CD4-positive, alpha-beta T cell (primary cell): Measurements from ENCODE around the gene ATP5MC3. TPM values are rescaled to one million over a fixed set of nuclear protein-coding genes. Genes with fewer than 3 reads are reported as not detected.

Experiments
- ATAC-seq: fragments of 200-7000 bp; cut with Tn5 transposase; one replicate; pipeline ENCODE4 v1.10.0; 2022; ENCODE audit warnings: mild to moderate bottlenecking; ENCODE audit not compliant: poor library complexity
- CTCF ChIA-PET: fragments of 350-600 bp; sonication (Branson Sonifier 250); formaldehyde crosslinking; loops from one replicate; lab custom pipeline; 2021; ENCODE audit warnings: antibody characterized with exemption, inconsistent platforms; lab: Charles Lee
- POLR2A ChIA-PET: fragments of 350-600 bp; sonication (Branson Sonifier 250); formaldehyde crosslinking; loops from one replicate; lab custom pipeline; 2021; ENCODE audit warnings: antibody characterized with exemption, inconsistent platforms; lab: Charles Lee
- DNase-seq, 14 experiments: peaks; one replicate each; pipeline ENCODE4 v3.0.0-alpha.2; 2013 to 2020; ENCODE audit warnings: mixed read lengths in 2 of 14
- H3K27ac ChIP-seq, 2 donors: one replicate each; pipeline versions ENCODE4 v1.5.1 to v1.7.0; 2013; ENCODE audit warnings: low read length in 2 of 2, low read depth in 1 of 2, mild to moderate bottlenecking in 1 of 2
- H3K27me3 ChIP-seq, 2 experiments: 1 replicate in 1 of 2; 2 replicates in 1 of 2; pipeline versions ENCODE4 v1.6.1 to v1.7.0; 2013; ENCODE audit warnings: low read length in 2 of 2, control low read depth in 1 of 2, mild to moderate bottlenecking in 1 of 2, moderate library complexity in 1 of 2; ENCODE audit not compliant: insufficient read depth in 2 of 2, control insufficient read depth in 1 of 2
- H3K36me3 ChIP-seq: one replicate; pipeline ENCODE4 v1.6.1; 2013; ENCODE audit warnings: low read length, control low read depth; ENCODE audit not compliant: insufficient read depth
- H3K4me1 ChIP-seq: one replicate; pipeline ENCODE4 v1.6.1; 2013; ENCODE audit warnings: low read length, control low read depth; ENCODE audit not compliant: insufficient read depth
- H3K4me3 ChIP-seq: one replicate; pipeline ENCODE4 v1.5.1; 2013; ENCODE audit warnings: mild to moderate bottlenecking, low read length, moderate library complexity
- H3K9me3 ChIP-seq, 2 experiments: 1 replicate in 1 of 2; 2 replicates in 1 of 2; pipeline versions ENCODE4 v1.6.1 to v1.7.0; 2013; ENCODE audit warnings: low read length in 2 of 2, mild to moderate bottlenecking in 2 of 2, control low read depth in 1 of 2, moderate library complexity in 1 of 2; ENCODE audit not compliant: control insufficient read depth in 1 of 2, insufficient read depth in 1 of 2
- H3K27ac Mint-ChIP-seq: one replicate; pipeline ENCODE4 v1.8.0; 2020; ENCODE audit warnings: mixed read lengths
- H3K27me3 Mint-ChIP-seq: one replicate; pipeline ENCODE4 v1.8.0; 2021; ENCODE audit warnings: mixed read lengths
- H3K36me3 Mint-ChIP-seq: one replicate; pipeline ENCODE4 v1.8.0; 2021; ENCODE audit warnings: low read depth, mixed read lengths
- H3K4me1 Mint-ChIP-seq: one replicate; pipeline ENCODE4 v1.8.0; 2021; ENCODE audit warnings: low read depth, mixed read lengths
- H3K4me3 Mint-ChIP-seq: one replicate; pipeline ENCODE4 v1.8.0; 2020; ENCODE audit warnings: mild to moderate bottlenecking, mixed read lengths
- H3K9me3 Mint-ChIP-seq: one replicate; pipeline ENCODE4 v1.8.0; 2020; ENCODE audit warnings: mixed read lengths
- intact Hi-C, 2 experiments: fragments of 100-400 bp; cut with DNase I in 1 of 2; cut with micrococcal nuclease in 1 of 2; formaldehyde crosslinking; loops; one replicate each; pipeline versions ENCODE4 v1.15.1 to v1.9.0; 2023 to 2025; cut with DNase I, micrococcal nuclease
- total RNA-seq, 174 experiments: library from RNA in 2 of 174; stranded (reverse) in 2 of 174; gene quantifications; one replicate each; pipeline ENCODE4 v1.2.3 and lab custom pipeline; 2021 to 2026
- TF ChIP-seq, protein P1 (sequence below): fragments of 200-600 bp; IDR thresholded peaks from one replicate; pipeline ENCODE4 v1.8.0; 2022; ENCODE audit warnings: antibody characterized with exemption, mild to moderate bottlenecking

Gene ATP5MC3
- total RNA-seq, 2 experiments from 2014 or later, result 79.5 to 81.6 TPM

- ChIA-PET POLR2A (interaction anchor here (0.6 to 5.9 kb wide), 3 partner anchors 9 to 122 kb away, joined by 4 to 54 read pairs (median 8); partner anchors contain the start of gene ATF2), CTCF (interaction anchor here (1.3 to 1.4 kb wide), 2 partner anchors 11 to 13 kb away, joined by 3 read pairs; no protein-coding TSS in a partner anchor)
- H3K4me3 Mint-ChIP-seq, result peak overlapping the region; percentile 96
- intact Hi-C loops, result loop anchor here (1.0 to 10.0 kb wide), 3 partner anchors 12 to 824 kb away; partner anchors contain the start of genes ATF2 (in 2 of the 2) and LNPK (in 1 of the 2)
- Histone ChIP-seq H3K27me3 (no peaks in the 10 kb centered on the region), H3K9me3 (no peaks in the 10 kb centered on the region), H3K4me1 (peaks cover 16% of the 10 kb centered on the region), H3K27ac (peak overlapping the region; percentile 49 to 75), H3K4me3 (peak overlapping the region; percentile 73), H3K36me3 (peaks cover 39% of the 10 kb centered on the region)
- H3K36me3 Mint-ChIP-seq, result peaks cover 59% of the 10 kb centered on the region
- peaks cover 2% of the 10 kb centered on the region for H3K9me3 Mint-ChIP-seq
- H3K27me3 Mint-ChIP-seq, result no peaks in the 10 kb centered on the region
- ATAC-seq (peak; percentile 62), DNase-seq (peak in 13 of 14 experiments; percentile 3 to 65 (median 30))
- H3K27ac Mint-ChIP-seq, result peak overlapping the region; percentile 84
- TF ChIP-seq, protein P1, sequence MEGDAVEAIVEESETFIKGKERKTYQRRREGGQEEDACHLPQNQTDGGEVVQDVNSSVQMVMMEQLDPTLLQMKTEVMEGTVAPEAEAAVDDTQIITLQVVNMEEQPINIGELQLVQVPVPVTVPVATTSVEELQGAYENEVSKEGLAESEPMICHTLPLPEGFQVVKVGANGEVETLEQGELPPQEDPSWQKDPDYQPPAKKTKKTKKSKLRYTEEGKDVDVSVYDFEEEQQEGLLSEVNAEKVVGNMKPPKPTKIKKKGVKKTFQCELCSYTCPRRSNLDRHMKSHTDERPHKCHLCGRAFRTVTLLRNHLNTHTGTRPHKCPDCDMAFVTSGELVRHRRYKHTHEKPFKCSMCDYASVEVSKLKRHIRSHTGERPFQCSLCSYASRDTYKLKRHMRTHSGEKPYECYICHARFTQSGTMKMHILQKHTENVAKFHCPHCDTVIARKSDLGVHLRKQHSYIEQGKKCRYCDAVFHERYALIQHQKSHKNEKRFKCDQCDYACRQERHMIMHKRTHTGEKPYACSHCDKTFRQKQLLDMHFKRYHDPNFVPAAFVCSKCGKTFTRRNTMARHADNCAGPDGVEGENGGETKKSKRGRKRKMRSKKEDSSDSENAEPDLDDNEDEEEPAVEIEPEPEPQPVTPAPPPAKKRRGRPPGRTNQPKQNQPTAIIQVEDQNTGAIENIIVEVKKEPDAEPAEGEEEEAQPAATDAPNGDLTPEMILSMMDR, result no peak
- peaks cover 41% of the 10 kb centered on the region for H3K4me1 Mint-ChIP-seq
These were observed 808 bp downstream of the ATP5MC3 start for GRCh38 chr2:175180701-175181103.

DNA sequence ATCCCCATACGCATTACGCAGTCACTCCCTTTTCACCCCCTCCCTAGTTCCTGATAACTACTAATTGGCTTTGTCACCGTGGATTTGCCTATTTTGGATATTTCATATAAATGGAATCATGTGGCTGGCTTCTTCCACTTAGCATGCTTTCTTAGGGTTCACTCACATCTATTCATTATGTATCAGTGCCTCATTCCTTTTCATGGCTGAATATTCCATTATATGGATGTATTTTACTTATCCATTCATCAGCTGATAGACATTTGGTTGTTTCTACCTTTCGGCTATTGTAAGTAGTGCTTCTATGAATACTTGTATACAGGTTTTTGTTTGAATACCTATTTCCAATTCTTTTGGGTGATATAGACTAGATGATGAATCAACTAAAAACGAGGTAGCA is 4.9 kb downstream of the ATP5MC3 start:
- CTCF ChIA-PET, result interaction anchor here (1.3 kb wide), 1 partner anchor 11 kb away, joined by 3 read pairs; no protein-coding TSS in a partner anchor
- no peak overlapping the region for H3K27ac Mint-ChIP-seq
- TF ChIP-seq, protein P1, result no peak
- H3K4me3 Mint-ChIP-seq, result no peak overlapping the region
- H3K9me3 ChIP-seq, result no peaks in the 10 kb centered on the region
- peaks cover 45% of the 10 kb centered on the region for H3K36me3 ChIP-seq
- peaks cover 10% of the 10 kb centered on the region for H3K4me1 ChIP-seq
- peaks cover 67% of the 10 kb centered on the region for H3K36me3 Mint-ChIP-seq
- H3K4me3 ChIP-seq, result no peak overlapping the region
- peaks cover under 1% of the 10 kb centered on the region for H3K9me3 Mint-ChIP-seq
- H3K27me3 Mint-ChIP-seq, result no peaks in the 10 kb centered on the region
- POLR2A ChIA-PET, result no interaction called here
- no peak for ATAC-seq
- no peak for DNase-seq
- intact Hi-C loops, result no loop called here
- no peaks in the 10 kb centered on the region for H3K27me3 ChIP-seq
- H3K27ac ChIP-seq, result no peak overlapping the region
- peaks cover 39% of the 10 kb centered on the region for H3K4me1 Mint-ChIP-seq

DNA sequence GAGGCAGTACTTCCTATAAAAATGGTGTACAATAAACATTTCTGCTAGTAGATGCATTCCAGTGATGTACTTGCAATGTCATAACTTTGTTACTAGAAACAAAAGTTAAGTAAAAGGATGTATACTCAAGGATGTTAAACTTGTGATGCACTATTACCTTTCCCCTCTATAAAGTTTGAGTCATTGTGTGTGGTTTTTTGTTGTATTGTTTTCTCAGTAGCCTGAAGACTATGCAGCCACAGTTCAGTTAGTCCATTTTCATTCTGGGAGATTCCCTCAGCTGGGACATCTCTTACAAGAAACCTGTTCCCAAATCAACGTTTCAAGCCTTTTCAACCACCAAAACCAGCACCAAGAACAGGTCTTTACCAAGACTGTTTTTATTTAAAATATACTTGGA is 5.6 kb downstream of the ATP5MC3 start:
- Mint-ChIP-seq H3K27me3 (no peaks in the 10 kb centered on the region), H3K27ac (no peak overlapping the region), H3K9me3 (no peaks in the 10 kb centered on the region), H3K4me1 (peaks cover 33% of the 10 kb centered on the region), H3K36me3 (peaks cover 61% of the 10 kb centered on the region), H3K4me3 (no peak overlapping the region)
- ATAC-seq, result no peak
- no peak overlapping the region for H3K27ac ChIP-seq
- H3K36me3 ChIP-seq, result peaks cover 45% of the 10 kb centered on the region
- no peak for DNase-seq
- H3K4me1 ChIP-seq, result peaks cover 7% of the 10 kb centered on the region
- H3K9me3 ChIP-seq, result no peaks in the 10 kb centered on the region
- POLR2A ChIA-PET, result no interaction called here
- intact Hi-C loops, result no loop called here
- CTCF ChIA-PET, result interaction anchor here (1.3 kb wide), 1 partner anchor 10 kb away, joined by 3 read pairs; no protein-coding TSS in a partner anchor
- TF ChIP-seq, protein P1, result no peak
- H3K27me3 ChIP-seq, result no peaks in the 10 kb centered on the region
- H3K4me3 ChIP-seq, result no peak overlapping the region
